ENCODE data around the gene CYFIP2.
"Not testable (repeated sequence)": the region's sequence is repeated elsewhere in the genome, so short reads cannot be mapped to it uniquely, and the experiment has no call there.

CYFIP2 gene

DNA sequence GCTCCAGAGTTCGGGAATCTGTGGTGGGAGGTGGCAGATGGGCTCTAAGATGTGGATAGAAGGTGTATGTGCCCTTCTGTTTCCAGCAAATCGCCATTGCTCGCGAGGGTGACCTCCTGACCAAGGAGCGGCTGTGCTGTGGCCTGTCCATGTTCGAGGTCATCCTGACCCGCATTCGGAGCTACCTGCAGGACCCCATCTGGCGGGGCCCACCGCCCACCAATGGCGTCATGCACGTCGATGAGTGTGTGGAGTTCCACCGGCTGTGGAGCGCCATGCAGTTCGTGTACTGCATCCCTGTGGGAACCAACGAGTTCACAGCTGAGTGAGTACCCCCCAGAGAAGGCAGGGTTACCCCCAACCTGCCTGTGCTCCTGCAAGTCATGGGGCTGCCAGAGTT, 123.2 kb downstream of the CYFIP2 start:
- no peak for DNase-seq (ENCODE audit: low read depth, low spot score)

DNA sequence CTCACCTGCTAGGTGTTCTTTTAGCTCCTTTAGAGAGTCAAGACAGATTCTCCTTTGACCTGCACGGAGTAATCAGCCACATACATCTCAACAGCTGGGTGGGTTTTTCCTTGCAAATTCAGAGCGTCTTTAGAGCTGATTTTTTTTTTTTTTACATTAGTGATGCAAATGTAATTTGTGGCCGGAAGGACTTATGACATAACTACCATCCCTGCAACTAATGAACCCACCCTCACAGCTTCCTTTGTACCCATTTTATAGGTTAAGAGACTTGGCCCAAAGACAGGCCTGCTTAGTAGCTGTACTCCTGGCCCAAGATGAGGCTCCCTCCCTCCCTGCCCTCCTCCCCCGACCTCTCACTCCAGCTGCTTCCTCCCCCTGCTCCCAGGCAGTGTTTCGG, 124.2 kb downstream of the CYFIP2 start:
- DNase-seq (ENCODE audit: low read depth, low spot score) = no peak

DNA sequence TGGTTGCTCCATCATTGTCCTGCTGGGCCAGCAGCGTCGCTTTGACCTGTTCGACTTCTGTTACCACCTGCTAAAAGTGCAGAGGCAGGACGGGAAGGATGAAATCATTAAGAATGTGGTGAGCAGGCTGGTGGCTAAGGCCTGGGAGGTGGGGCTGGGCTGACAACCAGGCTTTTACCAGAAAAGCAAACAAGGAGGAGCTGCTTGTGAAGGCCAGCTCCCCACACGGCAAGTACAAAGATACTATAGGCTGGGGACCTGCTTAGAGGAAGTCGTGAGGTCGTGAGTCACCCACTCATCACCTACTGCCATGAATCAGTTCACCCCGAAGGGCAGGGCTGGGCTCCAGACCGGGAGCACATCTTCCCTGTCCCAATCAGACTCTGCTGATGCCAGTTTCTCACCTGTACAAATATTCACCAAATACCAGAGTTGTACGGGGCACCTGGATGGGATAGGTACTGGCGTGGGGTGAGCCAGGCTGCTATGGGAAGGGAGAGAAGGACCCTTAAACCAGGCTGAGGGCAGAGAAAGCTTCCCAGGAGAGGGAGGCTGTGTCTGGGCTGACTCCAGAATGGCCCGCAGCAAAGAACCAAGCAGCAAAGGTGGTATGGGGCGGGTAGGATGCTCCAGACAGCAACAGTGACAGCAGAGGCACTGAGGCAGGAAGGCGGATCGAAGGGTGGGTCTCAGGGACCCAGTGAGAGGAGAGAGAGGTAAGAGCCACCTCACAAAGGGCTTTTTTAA, 124.8 kb downstream of the CYFIP2 start:
- peak; percentile 91 for DNase-seq (ENCODE audit: low read depth, low spot score)

DNA sequence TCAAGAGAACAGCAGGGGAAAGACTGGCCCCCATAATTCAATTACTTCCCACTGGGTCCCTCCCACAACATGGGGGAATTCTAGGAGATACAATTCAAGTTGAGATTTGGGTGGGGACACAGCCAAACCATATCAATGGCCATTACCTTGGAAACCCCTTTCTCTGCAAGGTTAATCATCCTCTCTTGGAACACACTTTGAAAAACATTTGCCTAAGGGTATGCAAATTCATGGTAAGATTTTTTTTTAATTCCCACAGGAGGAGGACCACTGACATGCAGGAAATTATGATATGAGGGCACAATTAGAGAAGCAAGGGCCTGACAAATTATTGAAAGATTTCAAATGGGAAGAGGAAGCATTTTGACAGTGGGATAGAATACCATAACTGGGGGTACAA, 132.4 kb downstream of the CYFIP2 start:
- no peak for DNase-seq (ENCODE audit: low read depth, low spot score)

DNA sequence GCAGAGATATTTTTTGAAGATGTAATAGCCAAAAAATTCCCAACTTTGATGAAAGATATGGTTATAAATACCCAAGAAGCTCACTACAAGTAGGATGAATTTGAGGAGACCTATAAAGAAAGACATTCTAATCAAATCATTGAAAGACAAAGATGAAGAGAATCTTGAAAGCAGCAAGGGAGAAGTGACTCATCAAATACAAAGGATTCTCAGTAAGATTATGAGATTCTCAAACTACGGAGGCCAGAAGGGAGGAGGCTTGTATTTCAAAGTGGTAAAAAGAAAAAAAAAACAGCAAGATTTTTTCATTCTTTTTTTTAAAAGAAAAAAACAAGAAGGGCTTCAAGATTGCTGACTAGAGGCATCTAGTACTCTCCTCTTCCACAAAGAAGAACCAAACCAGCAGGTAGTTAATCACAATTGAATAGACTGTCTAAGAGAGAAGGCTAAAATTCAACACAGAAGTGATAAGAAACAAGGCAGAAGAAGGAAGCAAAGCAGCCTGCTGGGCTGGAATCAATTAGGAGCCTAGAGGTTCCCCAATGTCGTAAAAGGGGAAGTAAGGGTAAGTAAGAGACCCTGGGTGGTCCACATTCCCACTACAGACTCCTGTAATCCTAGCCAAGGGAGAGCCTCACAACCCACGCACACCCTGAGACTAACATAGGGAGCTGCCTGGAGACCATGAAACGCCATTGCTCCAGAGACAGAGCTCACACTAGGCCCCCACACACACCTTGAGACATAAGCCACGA, 135.0 kb downstream of the CYFIP2 start:
- no peak for DNase-seq (ENCODE audit: low read depth, low spot score)

DNA sequence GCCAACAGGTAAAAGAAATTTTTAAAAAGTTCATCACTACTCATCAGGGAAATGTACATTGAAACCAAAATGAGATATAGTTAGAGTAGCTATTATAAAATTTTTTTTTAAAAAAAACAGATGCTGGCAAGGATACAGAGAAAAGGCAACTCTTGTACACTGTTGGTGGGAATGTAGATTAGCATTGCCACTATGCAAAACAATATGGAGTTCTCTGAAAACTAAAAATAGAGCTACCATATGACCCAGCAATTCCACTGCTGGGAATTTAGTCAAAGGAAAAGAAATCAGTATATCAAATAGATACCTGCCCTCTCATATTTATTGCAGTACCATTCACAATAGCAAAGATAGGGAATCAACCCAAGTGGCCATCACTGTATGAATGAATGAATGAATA, 149.9 kb downstream of the CYFIP2 start:
- no peak for DNase-seq (ENCODE audit: low read depth, low spot score)

DNA sequence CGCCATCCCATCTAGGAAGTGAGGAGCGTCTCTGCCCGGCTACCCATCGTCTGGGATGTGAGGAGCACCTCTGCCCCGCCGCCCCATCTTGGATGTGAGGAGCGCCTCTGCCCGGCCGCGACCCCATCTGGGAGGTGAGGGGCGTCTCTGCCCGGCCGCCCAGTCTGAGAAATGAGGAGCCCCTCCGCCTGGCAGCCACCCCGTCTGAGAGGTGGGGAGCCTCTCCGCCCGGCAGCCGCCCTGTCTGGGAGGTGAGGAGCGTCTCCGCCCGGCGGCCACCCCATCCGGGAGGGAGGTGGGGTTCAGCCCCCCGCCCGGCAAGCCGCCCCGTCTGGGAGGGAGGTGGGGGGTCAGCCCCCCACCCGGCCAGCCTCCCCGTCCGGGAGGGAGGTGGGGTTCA, 153.6 kb downstream of the CYFIP2 start:
- not testable (repeated sequence) for DNase-seq (ENCODE audit: low read depth, low spot score)

DNA sequence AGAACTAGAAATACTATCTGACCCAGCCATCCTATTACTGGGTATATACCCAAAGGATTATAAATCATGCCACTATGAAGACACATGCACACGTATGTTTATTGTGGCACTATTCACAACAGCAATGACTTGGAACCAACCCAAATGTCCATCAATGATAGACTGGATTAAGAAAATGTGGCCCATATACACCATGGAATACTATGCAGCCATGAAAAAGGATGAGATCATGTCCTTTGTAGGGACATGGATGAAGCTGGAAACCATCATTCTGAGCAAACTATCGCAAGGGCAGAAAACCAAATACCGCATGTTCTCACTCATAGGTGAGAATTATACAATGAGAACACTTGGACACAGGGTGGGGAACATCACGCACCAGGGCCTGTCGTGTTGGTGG, 164.0 kb downstream of the CYFIP2 start:
- not testable (repeated sequence) for DNase-seq (ENCODE audit: low read depth, low spot score)

DNA sequence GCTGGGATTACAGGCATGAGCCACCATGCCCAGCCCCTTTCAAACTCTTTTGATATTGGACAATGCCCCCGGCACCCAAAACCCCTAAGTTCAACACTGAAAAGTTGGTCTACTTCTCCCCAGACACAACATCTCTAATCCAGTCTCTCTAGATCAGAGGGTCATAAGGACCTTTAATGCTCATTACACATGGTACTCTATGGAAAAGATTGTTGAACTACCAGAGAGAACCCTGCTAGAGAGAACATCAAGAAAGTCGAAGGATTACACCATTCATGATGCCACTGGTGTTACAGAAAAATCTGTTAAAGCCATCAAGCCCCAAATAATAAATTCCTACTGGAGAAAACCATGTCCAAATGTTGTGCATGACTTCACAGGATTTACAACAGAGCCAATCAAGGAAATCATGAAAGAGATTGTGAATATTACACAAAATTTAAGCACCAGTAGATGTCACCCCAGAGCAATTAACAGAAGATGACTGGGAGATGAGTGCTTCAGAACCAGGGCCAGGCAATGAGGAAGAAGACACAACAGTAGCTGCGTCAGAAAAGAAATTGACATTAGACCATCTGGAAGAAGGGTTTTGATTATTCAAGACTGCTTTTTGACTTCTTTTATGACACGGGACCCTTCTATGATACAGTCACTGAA, 165.7 kb downstream of the CYFIP2 start:
- DNase-seq (ENCODE audit: low read depth, low spot score) = peak; percentile 68

DNA sequence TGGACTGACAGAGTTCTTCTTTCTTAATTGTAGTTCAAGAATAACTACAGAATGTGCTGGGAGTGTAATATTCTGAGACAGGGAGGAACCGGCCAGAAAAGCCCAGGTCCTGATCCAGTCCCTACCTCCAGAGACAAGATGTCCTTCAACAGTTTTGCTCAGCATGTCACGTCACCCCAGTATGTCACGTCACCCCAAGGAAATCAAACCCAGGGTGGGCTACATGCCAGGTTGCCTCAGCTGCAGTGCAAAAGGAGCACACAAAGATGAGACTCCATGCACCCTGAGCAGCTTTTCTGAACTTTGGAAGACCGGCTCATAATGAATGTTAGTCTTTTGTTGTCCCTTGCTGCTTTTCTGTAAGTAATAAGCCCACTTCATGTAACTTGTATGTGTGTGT, 168.2 kb downstream of the CYFIP2 start:
- DNase-seq (ENCODE audit: low read depth, low spot score) = no peak

DNA sequence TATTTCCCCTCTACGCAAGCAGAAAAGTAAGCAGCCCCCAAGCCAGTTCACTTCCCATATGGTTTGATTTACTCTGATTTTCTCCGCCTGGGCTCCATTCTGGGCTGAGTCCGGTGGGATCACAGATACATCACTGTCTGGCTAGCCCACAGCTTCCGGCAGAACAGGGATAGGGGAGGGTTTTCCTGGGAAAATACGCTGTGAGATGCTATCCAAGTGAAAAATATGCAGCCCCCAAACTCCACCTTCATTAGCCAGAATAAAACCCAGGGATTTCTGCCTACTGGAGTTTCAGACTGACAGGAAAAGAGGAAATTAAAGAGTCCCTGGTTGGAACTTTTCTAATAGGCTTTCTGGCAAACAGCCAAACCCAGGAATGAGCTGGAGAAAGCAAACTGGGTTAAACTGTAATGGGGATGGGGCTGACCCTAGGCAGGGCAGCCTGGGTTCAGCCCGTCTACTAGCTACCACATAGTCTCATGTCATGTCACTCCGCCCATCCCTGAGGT, 177.2 kb downstream of the CYFIP2 start:
- peak; percentile 35 for DNase-seq (ENCODE audit: low read depth, low spot score)

DNA sequence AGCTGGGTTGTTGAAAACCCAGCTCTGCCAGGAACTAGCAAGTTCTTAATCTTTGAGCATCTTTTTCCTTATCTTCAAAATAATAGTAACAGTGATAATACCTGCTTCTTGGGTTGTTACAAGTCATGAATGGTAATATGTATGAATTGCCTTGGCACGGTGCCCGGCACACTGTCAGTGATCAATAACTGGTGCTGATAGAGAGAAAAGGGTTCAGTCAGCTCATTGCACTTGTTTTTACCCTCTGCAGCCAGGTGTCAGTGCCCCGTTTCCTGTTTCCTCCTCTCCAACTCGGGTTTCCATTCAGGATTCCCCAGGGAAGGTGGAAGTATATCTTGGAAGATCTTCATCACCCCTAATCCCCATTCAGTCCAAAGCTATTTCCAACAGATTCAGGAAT, 178.3 kb downstream of the CYFIP2 start:
- no peak for DNase-seq (ENCODE audit: low read depth, low spot score)
